Inflammatory macrophage treated with lipopolysaccharide for 4 hours (primary cell): Measurements from ENCODE around the gene KCNN1.
A peak's percentile ranks its signal among the peaks of the same experiment; 100 is the strongest.
"Not testable (repeated sequence)": the region's sequence is repeated elsewhere in the genome, so short reads cannot be mapped to it uniquely, and the experiment has no call there.

ENCODE experiments used
- DNase-seq: peaks from one replicate; pipeline ENCODE4 v3.0.0-alpha.2; 2020

The KCNN1 gene

DNA sequence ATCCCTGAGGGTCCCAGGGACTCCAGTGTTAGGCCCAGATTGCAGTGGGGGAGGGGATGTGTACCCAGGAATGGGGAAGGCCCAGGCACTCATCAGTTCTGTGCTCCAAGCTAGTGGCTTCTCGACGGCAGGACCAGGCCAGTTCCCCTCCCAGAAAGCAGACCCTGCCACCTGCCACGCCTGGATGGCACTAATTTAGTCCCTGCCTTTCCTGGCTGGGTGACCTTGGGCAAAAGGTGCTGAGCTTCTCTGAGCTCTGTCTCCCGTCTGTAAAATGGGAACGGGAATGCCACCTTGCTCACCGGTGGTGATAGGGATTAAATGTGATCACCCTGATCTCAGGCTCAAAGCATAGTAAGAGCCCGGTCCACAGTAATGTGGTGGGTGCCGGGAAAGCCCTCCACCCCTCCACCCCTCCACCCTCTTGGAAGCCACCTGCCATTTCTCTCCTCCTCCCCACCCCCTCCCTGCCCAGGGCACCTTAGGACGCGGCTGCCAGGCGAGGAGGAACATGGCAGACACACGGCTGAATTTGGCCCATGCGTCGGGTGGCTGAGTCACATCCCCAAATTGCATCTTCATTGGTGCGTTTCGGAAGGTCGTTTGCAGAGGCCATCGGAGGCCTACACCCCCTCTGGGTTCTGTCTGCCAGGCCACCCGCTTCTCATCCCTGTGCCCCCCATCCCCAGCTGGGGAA is 2.3 kb downstream of the KCNN1 start:
- no peak for DNase-seq

GRCh38 chr19:17972230-17972629 is 5.3 kb downstream of the KCNN1 start:
- no peak for DNase-seq

DNA sequence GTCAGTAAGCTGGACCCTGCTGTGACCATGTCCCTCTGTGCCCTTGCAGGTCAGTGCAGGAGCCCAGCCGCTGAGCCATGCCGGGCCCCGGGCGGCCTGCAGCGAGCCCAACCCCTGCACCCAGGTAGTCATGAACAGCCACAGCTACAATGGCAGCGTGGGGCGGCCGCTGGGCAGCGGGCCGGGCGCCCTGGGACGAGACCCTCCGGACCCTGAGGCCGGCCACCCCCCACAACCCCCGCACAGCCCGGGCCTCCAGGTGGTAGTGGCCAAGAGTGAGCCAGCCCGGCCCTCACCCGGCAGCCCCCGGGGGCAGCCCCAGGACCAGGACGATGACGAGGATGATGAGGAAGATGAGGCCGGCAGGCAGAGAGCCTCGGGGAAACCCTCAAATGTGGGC is 6.9 kb downstream of the KCNN1 start:
- no peak for DNase-seq

DNA sequence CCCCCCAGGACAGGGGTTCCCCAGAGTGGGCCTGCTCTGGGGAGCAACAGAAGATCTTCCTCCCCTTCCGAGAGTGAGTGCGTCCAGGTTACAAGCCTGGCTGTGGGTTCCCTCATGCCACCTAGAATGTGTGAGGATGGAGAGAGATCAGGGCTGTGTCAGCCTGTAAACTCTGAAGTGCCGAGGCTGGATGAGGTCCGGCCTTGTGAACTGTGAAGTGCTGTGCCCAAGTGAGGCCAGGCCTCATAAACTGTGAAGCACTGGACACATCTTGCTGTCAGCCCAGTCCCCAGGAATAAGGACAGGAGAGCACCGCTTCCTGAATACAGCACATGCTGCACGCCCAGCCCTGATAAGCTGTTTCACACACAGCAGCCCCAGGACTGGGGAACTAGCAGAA is 7.6 kb downstream of the KCNN1 start:
- DNase-seq, result no peak

- no peak for DNase-seq
Observed at GRCh38 chr19:17975032-17975431, 8.1 kb downstream of the KCNN1 start.

DNA sequence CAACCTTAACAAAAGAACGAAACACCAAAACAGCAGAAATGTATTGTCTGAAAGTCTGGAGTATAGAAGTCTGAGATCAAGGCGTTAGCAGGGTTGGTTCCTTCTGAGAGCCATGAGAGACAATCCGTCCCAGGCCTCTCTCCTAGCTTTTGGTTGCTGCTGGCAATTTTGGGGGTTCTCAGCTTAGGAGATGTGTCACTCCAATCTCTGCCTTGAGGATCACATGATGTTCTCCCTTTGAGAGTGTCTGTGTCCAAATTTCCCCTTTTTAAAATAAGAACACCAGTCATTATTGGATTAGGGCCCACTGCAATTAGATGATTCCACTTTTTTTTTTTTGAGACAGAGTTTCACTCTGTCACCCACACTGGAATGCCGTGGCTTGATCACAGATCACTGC is 10.1 kb downstream of the KCNN1 start:
- DNase-seq, result peak; percentile 53

DNA sequence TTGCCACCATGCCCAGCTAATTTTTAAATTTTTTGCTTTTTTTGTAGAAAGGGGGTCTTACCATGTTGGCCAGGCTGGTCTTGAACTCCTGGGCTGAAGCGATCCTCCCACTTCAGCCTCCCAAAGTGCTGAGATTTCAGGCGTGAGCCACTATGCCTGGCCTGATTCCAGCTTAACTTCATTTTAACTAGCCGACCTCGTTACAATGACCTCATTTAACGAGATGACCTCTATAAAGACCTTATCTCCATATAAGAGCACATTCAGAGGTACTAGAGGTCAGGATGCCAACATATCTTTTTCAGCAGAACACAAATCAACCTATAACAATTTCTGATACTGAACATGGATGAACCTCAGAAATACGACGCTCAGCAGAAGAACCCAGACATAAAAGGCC is 10.6 kb downstream of the KCNN1 start:
- DNase-seq, result no peak

DNA sequence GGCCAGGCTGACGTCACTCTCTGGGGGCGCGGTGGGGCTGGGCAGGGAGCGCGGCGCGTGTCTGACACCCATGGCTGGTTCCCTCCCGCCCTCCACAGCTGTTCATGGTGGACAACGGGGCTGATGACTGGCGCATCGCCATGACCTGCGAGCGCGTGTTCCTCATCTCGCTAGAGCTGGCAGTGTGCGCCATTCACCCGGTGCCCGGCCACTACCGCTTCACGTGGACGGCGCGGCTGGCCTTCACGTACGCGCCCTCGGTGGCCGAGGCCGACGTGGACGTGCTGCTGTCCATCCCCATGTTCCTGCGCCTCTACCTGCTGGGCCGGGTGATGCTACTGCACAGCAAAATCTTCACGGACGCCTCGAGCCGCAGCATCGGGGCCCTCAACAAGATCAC is 14.7 kb downstream of the KCNN1 start:
- DNase-seq, result no peak

DNA sequence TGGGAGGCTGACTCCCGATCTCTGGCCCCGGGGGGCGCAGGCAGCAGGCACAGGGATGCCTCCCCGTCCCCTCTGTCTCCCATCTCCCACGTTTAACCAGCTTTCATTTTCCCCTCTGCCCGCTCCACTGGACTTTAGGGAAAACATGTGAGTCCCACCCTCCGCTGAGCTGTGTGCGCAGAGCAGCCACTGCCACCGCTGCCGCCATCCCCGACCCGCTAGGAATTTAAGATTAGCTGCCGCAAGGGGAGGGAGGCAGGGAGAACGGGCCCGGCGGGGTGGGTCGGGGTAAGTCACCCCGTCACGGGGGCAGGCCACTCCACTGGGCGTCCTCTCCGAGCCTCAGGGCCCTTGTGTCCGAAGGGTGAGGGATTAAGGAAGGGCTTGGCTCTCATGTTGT is 15.5 kb downstream of the KCNN1 start:
- DNase-seq, result no peak

DNA sequence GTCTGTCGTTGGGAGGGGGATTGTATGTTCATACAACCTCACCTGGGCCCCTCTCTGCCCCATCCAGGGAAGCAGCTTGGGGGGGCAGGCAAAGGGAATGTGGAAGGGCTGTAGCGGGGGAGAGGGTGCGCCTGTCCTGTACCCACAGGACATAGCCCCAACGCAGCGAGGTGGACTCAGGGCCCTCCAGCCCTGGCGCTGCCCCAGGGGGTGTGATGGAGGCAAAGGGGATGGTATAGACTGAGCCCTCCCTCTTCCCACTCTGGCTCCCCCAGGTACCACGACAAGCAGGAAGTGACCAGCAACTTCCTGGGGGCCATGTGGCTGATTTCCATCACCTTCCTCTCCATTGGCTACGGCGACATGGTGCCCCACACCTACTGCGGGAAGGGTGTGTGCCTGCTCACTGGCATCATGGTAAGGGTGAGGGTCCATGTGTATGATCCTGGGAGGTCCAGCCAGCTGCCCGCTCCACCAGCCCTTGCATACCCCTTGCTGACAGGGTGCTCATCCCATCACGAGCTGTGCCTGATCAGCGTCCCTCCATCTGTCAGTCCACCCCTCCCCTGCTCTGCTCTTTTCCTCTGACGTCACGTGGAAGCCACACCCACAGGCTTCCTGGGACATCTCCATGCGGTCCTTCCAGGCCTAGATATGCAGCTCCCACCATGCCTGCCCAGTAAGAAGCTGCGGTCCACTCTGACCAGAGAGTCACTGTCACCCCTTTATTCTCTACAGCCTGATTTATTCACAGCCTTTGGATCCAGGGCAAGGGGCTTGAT is 18.3 kb downstream of the KCNN1 start:
- no peak for DNase-seq

GRCh38 chr19:17986569-17986968 is 19.7 kb downstream of the KCNN1 start:
- not testable (repeated sequence) for DNase-seq

- no peak for DNase-seq
Observed at GRCh38 chr19:17988161-17988560, 21.3 kb downstream of the KCNN1 start.

DNA sequence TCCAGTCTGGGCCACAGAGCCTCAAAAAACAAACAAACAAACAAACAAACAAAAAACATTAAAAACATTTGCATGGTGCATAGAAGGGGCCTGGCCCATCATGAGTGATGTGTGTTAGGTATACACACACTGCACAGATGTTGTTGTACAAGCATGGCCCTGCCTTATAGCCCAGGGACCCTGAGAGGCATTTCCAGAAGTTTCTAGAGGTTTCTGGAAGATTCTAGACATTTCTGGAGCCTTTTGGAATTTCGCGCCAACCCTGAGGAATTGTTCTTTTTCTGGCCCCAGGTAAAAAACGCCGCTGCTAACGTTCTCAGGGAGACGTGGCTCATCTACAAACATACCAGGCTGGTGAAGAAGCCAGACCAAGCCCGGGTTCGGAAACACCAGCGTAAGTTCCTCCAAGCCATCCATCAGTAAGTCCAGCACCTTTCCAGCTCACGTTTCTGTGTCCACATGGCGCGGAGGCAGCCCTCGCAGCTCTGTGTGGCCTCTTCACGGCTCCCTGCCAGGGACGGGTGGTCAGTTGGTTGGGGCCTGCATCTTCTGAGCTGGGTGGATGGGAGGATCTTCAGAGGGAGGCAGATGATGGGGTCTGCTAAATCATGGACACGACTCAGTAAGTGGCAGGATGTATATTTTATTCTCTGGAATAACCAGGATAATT is 22.7 kb downstream of the KCNN1 start:
- no peak for DNase-seq

GRCh38 chr19:17993076-17993813 is 26.3 kb downstream of the KCNN1 start:
- no peak for DNase-seq

DNA sequence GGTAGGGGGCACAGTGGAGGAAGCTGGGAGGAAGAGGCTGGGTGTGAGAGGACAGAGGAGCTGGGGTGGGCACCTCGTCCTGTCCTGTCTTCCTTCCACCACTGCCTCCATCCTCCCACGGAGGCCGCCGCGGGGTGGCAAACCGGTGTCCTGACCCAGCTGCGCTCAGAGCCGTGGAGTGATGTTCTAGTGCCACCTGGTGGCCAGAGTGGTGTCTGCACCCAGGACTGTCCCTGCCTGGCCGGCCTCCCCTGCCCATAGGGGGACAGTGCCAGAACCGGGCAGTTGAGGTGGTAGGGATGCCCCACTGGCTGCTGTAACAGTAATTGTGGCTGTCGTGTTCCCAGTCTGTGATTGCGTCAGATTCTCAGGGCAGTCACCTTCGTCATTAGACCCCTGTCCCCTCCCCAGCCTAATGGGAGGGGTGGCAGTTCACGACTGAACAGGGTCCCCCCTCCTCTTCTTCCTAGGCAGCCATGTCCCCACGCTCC is 30.0 kb downstream of the KCNN1 start:
- peak; percentile 74 for DNase-seq

GRCh38 chr19:17997969-17998826 is 31.3 kb downstream of the KCNN1 start:
- peak; percentile 41 for DNase-seq

DNA sequence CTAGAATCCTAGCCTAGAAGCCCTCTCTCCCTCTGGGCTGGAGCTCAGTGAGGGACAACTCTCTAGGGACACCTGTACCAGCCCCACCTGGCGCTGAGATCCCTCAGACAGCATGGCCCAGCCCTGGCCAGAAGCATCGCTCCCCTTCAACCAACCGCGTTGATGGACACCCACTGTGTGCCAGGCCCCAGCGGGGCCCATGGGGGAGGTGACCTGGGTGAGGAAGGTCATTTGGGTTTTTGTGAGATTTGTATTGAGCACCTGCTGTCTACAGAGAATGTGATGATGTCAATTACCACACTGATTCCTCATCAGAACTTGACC is 31.9 kb downstream of the KCNN1 start:
- no peak for DNase-seq

- DNase-seq, result no peak
Observed at GRCh38 chr19:17999684-18000479, 33.0 kb downstream of the KCNN1 start.

DNA sequence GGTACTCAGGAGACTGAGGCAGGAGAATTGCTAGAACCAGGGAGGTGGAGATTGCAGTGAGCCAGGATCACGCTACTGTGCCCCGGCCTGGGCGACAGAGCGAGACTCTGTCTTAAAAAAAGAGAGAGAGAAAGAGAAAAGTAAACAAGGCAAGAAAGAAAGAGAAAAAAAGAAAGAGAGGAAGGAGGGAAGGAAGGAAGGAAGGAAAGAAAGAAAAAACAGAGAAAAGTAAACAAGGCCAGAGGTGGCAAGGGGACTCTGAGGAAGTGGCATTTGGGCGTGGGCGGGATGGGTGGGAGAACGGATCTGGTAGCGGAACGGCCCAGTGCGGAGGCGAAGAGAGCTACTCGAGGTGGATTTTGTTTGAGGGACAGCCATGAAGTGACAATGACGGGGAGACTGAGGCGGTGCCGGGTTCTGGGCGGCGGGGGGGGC is 33.6 kb downstream of the KCNN1 start:
- peak; percentile 86 for DNase-seq

- DNase-seq, result peak; percentile 93
Observed at GRCh38 chr19:18000915-18001776, 34.2 kb downstream of the KCNN1 start.
